ENCODE measurements around the gene LMAN2. TPM values are rescaled to one million over a fixed set of nuclear protein-coding genes. Genes with fewer than 3 reads are reported as not detected.

Gene LMAN2
- total RNA-seq, 1 experiment from 2014 or later, result 106 TPM

GRCh38 chr5:177336112-177336511 is 15.4 kb downstream of the LMAN2 start:
- Histone ChIP-seq H3K23ac (ENCODE audit: insufficient read length, low read depth, low read length) (no peak overlapping the region), H4K5ac (ENCODE audit: insufficient read length, low read depth, low read length) (no peak overlapping the region), H3K56ac (ENCODE audit: insufficient read length, low read depth, low read length) (no peak overlapping the region), H3K23me2 (ENCODE audit: insufficient read length, low read depth, low read length, poor library complexity, severe bottlenecking) (no peaks in the 10 kb centered on the region), H3K27ac (ENCODE audit: insufficient read length, low read depth, low read length) (peak overlapping the region; percentile 15), H2AK5ac (ENCODE audit: insufficient read length, low read length) (no peak overlapping the region), H3K79me1 (ENCODE audit: insufficient read depth, low read depth, low read length, poor library complexity, severe bottlenecking) (no peaks in the 10 kb centered on the region), H2BK15ac (ENCODE audit: low read depth, low read length) (no peak overlapping the region), H4K20me1 (ENCODE audit: control insufficient read depth, insufficient read depth, insufficient read length) (no peaks in the 10 kb centered on the region), H2BK12ac (ENCODE audit: insufficient read length, low read depth, low read length) (no peak overlapping the region), H3K9me3 (ENCODE audit: control insufficient read depth, low read depth, low read length) (no peaks in the 10 kb centered on the region), H3K4me1 (ENCODE audit: insufficient read depth, low read length) (peaks cover 6% of the 10 kb centered on the region; the same call in 1 of the 2 replicates), H3K9ac (ENCODE audit: extremely low read depth, insufficient read length, low read length) (no peak overlapping the region), H2AFZ (ENCODE audit: low read length) (no peak overlapping the region), H3K18ac (ENCODE audit: insufficient read length, low read depth, low read length) (no peak overlapping the region), H4K91ac (ENCODE audit: insufficient read length, low read depth, low read length) (no peak overlapping the region), H2BK120ac (ENCODE audit: low read depth, low read length, poor library complexity, severe bottlenecking) (no peak overlapping the region), H3K4ac (ENCODE audit: low read depth, low read length) (no peak overlapping the region), H3T11ph (ENCODE audit: low read length) (no peak overlapping the region), H3K4me2 (ENCODE audit: insufficient read depth, insufficient read length, low read length) (no peak overlapping the region), H3K14ac (ENCODE audit: insufficient read depth, low read length) (no peak overlapping the region; the same call in 1 of the 2 replicates), H4K8ac (replicated peaks; ENCODE audit: insufficient read length, low read depth, low read length) (no peak overlapping the region), H3K79me2 (ENCODE audit: insufficient read depth, low read length) (no peaks in the 10 kb centered on the region; the same call in 1 of the 2 replicates), H3K27me3 (ENCODE audit: insufficient read depth, low read length) (no peaks in the 10 kb centered on the region), H2BK20ac (ENCODE audit: low read depth, low read length, poor library complexity, severe bottlenecking) (no peak overlapping the region), H2BK5ac (ENCODE audit: insufficient read length, low read length) (no peak overlapping the region)
- Mint-ChIP-seq H3K27ac (peak overlapping the region; percentile 45 to 93 (median 87); a peak in 6 of 7 replicates), H3K27me3 (ENCODE audit: low read depth) (no peaks in the 10 kb centered on the region; the same call in 1 of the 2 replicates), H3K9me3 (no peaks in the 10 kb centered on the region), H3K4me3 (no peak overlapping the region), H3K4me1 (peaks cover 9 to 17% of the 10 kb centered on the region in 2 experiments), H3K36me3 (ENCODE audit: insufficient read depth in 1 of 3, low read depth in 3 of 3) (peaks cover 21 to 70% (median 59%) of the 10 kb centered on the region in 3 experiments; a peak in 6 of 7 replicates)
- peak; percentile 43 for TF ChIP-seq CTCF (conservative IDR thresholded peaks at IDR 0.05)
- no CpG with 5 or more reads among the region's 12 CpGs for WGBS (ENCODE audit: extremely low coverage, insufficient read length, low lambda C conversion rate)
- peak; percentile 54 for DNase-seq
